CD4-positive, alpha-beta T cell treated with Interferon gamma for 1 hour (primary cell): Measurements from ENCODE around the gene ZCCHC7.
"Not testable (repeated sequence)": the region's sequence is repeated elsewhere in the genome, so short reads cannot be mapped to it uniquely, and the experiment has no call there.

Experiments
- DNase-seq: peaks from one replicate; pipeline ENCODE4 v3.0.0-alpha.2; 2020

The ZCCHC7 gene

GRCh38 chr9:37255944-37256862 is 135.8 kb downstream of the ZCCHC7 start:
- no peak for DNase-seq

- DNase-seq, result no peak
These were observed 139.6 kb downstream of the ZCCHC7 start for GRCh38 chr9:37259951-37260350.

DNA sequence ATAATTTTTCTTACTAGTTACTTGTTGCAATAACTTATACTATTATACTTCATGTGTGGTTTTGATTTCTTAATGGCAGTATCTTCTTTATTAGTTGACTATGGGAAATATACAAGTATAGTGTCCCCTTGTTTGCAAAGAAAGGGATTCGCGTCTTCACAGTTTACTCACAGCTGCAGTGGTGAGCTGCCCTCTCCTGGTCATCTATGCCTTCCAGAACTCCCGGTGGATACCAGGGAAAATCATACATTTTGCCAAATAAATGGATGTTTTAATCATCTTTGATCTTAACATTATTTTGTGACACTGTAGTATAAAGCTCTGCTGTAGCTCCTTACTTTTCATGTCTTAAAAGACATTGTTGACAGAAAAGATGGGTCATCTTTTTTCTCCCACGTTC is 142.0 kb downstream of the ZCCHC7 start:
- DNase-seq, result no peak

DNA sequence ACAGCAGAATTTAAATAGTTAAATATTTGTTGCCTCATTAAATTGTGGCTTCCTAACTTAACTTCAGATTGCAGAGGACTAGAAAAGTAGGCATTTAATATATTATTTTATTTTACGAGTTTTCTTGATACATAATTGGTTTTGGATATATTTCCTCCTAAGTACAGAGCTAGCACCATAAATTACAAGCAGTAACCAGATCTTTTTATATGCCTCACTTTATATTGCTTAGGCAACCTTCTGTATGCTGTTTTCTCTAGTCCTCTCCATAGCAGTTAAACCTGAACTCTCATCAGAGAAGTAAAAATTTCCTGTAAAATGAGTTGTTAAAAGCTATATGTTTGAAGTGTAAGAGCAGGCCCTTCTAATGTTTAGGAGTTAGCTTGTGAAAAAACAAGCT is 144.2 kb downstream of the ZCCHC7 start:
- no peak for DNase-seq

DNA sequence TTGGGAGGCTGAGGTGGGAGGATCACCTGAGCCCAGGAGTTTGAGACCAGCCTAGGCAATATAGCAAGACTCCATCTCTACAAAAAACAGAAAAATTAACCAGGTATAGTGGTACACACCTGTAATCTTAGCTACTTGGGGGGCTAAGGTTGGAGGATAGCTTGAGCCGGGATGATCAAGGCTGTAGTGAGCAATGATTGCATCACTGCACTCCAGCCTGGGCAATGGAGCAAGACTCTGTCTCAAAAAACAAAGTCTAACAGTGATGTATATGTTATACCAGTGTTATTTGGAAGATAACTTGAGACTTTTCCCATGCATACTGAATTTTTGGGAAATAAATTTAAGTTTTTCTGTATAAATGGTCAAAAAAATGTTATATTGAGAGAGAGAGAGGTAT is 146.3 kb downstream of the ZCCHC7 start:
- DNase-seq, result no peak

DNA sequence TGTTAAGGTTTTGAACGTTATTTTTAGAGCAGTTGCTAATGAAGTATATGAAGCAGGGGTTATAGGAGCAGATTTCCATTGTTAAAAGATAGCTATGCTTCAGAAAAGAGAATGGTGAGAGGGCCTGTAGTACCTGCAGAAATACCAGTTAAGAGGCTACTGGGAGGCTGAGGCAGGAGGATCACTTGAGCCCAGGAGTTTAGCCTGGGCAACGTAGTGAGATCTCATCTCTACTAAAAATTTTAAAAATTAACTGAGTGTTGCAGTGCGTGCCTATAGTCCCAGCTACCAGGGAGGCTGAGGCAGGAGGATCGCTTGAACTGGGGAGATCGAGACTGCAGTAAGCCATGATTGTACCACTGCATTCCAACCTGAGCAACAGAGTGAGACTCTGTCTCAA is 148.8 kb downstream of the ZCCHC7 start:
- DNase-seq, result no peak

- no peak for DNase-seq
These were observed 151.3 kb downstream of the ZCCHC7 start for GRCh38 chr9:37271679-37272078.

DNA sequence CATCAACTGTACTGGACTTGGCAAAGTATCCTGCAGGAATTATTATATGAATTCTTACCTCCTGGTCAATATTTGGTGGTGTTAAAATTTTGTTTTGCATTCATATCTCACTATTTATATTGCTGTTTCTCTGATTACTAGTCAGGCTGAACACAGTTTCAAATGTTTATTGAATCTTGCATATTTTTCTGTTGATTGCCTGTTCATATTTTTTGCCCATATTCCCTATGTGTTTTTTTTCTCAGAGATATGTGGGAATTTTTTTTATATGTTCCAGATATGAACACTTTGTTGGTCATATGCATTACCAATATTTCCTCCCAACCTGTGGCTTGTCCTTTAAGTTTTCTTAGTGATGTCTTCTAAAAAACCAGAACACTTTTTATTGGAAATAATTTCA is 153.2 kb downstream of the ZCCHC7 start:
- no peak for DNase-seq

GRCh38 chr9:37281541-37281940 is 161.2 kb downstream of the ZCCHC7 start:
- no peak for DNase-seq

- no peak for DNase-seq
These were observed 163.5 kb downstream of the ZCCHC7 start for GRCh38 chr9:37283730-37284325.

DNA sequence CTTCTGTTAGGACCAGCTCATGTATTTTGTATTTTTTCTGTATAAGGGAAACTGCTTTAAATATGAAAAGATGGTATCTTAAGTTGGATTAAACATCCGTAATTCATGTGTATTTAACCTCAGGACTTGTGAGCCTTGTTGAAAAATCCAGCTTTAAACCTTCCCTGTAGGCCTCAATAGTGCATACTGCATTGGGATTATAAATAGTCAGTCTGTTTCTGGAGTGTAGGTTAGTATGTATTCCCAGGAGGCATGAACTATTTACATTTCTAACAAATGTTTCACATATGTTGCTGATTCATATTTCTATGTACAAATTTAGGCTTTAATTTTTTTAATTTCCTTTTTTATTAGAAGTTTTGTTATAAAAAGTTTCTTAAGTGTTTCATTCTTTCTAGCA is 164.3 kb downstream of the ZCCHC7 start:
- no peak for DNase-seq

DNA sequence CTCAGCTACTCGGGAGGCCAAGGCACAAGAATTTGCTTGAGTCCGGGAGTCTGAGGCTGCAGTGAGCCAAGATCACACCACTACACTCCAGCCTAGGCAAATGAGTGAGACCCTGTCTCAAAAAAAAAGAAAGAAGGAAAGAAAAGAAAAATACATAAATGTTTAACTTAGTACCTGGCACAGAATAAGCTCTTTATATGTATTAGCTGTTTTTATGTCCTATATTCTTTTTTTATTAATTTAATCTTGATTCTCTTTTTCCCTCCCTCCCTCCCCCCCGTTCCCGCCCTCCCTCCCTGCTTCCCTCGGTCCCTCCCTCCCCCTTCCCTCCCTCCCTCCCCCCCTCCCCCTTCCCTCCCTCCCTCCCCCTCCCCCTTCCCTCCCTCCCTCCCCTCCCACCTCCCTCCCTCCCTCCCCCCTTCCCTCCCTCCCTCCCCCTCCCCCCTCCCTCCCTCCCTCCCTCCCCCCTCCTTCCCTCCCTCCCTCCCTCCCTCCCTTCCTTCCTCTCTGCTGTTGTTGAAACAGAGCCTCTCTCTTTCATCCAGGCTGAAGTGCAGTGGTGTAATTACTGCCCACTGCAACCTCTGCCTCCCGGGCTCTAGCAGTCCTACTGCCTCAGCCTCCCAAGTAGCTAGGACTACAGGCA is 166.3 kb downstream of the ZCCHC7 start:
- DNase-seq, result no peak

DNA sequence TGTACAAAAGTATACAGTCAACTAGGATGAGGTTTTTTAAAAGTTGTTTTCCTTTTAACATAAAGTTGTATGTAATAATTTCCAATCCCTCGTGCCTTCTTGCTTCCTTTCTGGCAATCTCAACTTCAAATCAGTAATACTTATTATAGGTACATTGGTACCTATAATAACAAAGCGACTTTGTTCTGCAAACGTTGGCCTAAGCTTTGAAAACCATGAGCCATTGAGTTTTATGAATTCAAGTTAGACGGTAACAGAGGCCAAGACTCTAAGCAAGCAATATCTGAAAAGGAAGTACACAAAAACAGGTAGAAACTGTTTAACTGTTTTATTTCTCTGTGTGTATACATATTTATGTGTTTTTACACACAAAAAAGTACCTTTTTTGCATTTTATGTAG is 166.9 kb downstream of the ZCCHC7 start:
- DNase-seq, result no peak

GRCh38 chr9:37289631-37290030 is 169.3 kb downstream of the ZCCHC7 start:
- DNase-seq, result no peak

DNA sequence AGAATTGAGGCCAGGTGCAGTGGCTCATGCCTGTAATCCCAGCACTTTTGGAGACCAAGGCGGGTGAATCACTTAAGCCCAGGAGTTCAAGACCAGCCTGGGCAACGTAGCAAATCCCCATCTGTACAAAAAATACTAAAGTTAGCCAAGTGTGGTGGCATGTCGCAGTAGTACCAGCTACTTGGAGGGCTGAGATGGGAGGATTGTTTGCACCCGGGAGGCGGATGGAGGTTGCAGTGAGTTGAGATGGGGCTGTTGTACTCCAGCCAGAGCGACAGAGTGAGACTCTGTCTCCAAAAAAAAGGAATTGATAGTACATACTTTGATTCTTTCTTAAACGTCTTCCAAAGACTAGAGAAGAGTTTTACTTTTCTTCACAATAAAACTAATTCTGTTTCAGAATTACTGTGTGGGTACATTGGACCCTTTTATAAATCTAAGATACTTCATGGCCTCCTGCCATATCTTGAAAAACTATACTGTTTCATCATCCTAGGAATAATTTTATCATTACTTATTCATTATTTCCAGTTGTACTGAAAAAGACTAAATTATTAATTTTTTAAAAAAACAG is 170.1 kb downstream of the ZCCHC7 start:
- DNase-seq, result no peak

GRCh38 chr9:37290940-37291485 is 170.6 kb downstream of the ZCCHC7 start:
- DNase-seq, result no peak

- not testable (repeated sequence) for DNase-seq
These were observed 171.4 kb downstream of the ZCCHC7 start for GRCh38 chr9:37291612-37292238.

- no peak for DNase-seq
These were observed 172.5 kb downstream of the ZCCHC7 start for GRCh38 chr9:37292896-37293295.

- no peak for DNase-seq
These were observed 173.5 kb downstream of the ZCCHC7 start for GRCh38 chr9:37293664-37294524.

DNA sequence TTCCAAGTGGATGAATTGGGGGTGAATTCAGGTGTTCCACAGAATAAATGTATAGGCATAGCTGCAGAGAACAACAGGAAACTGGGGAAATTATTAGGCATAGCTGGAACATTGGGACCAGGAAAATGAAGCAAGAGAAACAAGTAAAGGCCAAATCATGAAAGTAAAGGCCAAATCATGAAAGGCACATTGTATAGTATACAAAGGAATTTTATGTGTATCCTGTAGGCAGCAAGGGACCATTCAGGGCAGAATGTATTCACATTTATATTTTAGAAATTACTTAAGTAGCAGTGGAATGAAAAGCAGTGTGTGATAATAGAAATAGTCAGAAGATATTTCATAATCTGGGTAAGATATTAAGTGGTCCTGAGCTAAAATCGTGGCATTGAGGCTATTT is 174.8 kb downstream of the ZCCHC7 start:
- no peak for DNase-seq

DNA sequence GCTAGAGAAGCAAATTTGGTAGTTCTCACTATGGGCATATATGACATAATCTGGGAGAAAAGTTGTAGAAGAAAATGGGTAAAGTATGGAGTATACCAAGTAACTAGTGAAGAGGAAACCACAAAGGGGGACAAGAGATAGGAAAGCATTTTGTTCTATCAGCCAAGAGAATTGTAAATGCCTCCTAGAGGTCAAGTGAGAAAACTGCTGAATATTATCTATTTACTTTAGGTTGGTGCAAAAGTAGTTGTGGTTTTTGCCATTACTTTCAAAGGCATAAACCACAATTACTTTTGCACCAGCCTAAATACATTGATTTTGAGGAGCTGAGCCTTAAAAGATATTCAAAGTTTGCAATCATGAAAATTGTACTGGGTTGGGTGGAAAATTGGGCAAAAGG is 175.4 kb downstream of the ZCCHC7 start:
- no peak for DNase-seq

DNA sequence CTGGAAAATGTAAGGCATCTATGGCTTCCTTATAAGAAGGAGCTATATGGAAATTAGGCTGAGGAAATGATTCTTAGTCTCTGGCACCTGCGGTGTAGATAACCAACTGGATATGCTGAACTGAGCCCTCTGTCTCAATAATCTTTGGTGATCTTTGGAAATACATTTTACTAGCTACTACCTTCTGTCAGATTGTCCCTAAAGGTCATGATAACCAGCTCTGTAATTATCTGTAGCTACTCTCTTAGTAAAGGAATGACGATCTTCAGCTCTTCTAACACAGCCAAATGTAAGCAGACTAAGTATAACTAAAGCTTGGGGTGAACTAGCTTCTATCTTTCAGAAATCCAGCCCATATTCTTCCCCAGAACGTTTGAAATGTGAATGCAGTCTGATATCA is 177.2 kb downstream of the ZCCHC7 start:
- DNase-seq, result no peak
